RKO (cell line): ENCODE data around the gene COLEC12.

Source experiments
- DNase-seq: peaks from one replicate; pipeline ENCODE4 v3.0.0-alpha.2; 2016; ENCODE audit warnings: low spot score

Gene COLEC12

DNA sequence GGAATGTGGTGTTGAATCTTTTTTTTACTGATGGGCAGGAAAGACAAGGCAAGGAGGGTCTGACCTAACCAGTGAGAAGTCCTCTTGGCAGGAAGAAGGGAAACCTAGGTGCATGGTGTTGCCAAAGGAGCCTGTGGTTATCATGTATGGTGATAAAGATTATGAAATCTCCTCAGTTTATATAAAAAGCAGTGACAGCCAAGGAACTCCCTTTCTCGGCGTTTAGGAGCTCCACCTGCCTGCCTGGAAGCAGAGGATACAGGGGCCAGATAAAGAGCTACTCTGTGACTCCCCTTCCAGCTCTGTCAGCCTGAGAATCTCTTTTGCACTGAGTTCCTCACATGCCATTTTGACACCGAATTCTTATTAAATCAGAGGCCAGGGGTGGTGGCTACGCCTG, 26.1 kb downstream of the COLEC12 start:
- no peak for DNase-seq

DNA sequence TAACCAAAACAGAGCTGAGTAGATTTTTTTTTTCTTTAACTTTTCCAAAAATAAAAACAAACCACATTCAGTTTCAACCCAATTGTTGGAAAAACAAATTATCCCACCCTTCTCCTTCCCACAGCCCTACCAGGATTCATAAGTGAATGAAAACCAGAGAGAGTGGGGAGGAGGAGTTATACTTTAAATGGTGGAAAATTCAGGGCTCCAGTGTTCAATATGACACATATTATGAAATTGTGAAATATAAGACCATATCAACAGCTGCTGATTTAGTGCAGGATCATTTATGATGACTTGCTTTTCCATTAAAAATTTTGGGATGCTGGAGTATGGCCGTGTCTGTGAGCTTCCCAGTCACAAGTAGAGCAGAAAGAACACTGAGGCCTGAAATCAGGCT, 26.7 kb downstream of the COLEC12 start:
- no peak for DNase-seq

DNA sequence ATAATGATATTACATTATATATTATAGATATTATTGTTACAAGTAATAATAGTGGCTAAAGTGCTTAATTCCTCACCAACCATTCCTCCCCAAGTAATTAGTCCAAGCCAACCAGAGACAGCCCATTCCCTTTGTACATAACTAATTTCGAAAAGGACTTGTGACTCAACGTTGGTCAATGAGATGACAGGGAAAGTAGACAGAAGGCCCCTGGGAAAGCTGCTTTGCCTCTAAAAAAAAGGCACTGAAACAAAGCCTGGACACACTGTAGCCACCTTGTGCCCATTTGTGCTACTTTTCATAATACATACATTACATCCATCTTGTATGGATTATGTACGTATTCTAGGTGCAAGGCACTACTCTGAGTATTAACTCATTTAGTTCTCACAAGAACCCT, 28.8 kb downstream of the COLEC12 start:
- DNase-seq, result peak; percentile 27

DNA sequence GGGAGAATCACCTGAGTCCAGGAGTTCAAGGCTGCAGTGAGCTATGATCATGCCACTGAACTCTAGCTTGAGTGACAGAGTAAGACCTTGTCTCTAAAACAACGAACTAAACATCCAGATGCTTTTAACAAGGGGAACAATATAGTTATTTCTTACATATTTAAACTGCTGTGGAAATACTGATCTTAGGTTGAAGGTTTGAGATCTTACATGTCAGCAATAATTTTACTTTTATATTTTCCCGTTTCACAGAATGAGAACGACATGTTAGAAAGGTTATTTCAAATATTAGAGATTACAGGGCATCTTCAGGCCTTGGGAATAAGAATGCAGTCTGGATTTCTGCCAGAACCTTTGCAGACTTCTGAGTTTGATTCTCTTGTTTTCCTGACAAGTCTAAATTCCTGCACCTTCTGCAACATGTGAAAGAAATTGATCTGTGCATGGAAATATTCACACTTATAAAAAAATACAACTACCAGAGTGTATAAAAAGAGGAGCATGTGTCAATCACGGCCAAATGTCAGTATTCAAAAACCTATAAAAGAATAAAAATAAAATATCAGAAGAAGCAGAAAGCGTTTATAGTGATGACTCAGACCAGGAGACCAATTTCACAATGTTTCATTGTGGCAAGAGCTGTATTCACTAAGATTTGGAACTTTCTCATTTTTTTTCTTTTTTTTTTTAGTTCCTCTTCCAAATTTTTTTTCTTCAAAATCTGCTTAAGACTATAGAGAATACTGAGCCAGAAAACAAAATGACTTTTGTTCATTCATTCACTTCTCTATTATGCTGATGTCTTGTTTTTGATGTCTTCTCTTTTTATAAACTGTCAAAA, 29.6 kb downstream of the COLEC12 start:
- DNase-seq, result no peak

DNA sequence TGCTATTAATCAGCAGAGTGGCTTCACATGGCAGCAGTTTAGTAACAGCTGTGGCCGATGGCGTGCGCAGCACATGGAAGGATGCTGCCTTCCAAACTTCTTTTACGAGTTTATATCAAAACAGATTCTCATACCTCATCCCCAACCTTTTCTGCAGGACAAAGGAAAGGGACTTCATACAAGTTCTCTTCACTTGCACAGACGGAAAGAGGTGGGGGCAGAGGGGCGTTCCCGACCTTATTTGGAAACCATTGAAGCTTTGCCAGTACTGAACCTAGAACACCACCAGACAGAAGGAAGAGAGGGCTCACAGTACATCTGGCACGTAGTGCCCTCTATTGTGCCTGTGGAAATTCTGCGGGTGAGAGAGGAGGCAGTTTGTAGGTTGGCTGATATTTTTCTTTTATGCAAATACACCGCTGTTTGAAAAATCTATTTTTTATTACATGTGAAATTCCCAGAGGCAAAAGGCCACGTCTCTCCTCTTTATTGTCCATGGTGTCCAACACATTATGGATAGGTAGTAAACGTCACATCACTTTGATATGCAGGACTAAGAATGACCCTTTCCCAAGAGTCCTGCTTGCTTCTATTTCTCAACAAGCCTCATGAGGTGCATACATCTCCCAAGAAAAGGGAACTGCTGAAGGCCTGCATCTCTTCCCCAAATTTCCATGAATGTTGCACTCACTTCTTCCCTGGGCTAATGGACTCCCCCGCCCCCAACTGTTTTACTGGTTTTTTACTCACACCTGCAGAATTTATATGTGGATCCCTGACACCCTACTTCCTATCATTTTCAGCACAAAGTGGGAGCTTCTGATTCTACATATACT, 31.3 kb downstream of the COLEC12 start:
- no peak for DNase-seq

DNA sequence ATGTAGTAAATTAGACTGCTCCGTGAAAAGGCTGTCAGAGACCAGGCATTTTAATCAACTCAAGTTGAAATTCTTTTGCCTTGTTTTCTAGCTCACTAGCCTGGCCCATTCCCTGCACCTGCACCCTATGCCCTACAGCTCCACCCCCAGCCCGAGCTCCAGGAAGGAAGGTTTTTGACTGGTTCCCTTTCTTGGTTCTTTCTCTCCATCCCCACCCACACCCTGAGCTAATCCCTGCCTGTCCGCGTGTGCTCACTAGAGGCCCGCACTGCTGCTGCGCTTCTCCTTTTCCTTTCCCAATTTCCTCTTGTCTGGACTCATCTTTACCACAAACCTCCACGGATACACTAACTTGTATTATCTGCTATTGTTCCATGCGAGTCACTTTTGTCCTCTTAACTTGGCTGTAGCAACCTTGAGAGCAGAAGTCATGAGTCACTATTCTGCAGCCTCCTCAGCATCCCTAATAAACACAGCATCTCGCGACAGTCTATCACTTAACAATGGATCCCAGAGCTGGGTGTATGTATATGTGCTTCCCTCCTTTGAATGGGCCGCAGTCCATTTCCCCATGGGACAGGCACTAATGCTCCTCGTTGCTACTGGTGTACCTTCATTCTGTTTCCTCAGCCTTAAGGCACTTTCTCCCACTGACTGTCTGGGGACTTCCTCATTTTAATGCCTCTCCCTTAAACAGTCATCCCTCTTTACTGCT, 36.5 kb downstream of the COLEC12 start:
- no peak for DNase-seq

DNA sequence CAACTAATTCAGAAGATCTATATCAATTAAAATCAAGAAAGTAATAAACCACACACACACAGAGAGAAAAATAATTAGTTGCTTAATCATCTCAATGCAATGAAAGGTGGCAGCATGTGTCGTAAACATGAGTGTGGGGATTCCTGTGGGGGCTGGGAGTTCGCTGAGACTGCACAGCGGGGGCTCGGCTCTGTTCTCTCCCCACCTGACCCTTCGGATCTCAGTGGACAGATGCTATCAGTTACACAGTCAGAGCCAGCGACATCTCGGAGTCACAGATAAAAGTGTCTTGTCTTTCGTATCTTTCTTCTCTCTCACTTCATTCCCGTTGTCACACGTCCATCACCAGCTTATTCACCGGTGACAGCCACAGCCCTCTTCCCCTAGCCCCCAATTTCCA, 37.1 kb downstream of the COLEC12 start:
- no peak for DNase-seq

DNA sequence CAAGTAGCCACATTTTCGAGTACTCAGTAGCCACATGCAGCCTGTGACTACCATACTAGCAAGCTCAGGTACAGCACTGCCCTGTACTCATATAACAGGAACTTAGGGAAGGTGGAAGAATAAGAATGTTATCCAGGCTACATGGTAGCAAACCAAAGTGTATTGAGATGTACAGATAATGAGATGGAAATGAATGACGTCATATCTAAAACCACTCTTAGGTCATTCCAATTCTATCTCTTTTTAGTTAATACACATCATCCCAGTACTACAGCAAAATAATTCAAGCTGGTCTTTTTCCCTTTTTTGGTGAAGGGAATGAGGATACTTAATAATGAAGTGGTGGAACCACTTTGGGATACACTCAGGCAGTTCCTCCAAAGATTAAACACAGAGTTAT, 38.7 kb downstream of the COLEC12 start:
- no peak for DNase-seq

DNA sequence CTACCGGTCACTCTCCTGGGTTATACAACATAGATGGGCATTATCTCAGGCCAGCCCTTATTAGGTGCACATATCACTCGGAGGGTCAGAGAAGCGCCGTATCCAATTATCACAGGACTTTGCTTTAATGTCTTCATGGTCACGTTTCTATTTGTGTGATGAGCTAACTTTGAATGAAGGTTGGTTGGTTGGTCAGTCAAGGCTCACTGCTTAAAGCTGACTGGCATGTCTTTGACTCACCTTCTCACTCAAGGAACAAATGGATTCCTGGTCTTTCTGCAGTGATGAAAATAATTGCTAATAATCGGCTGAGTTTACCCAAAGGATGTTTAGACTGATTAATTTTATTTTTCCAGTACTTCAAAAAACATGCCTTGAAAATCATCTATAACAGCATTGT, 39.7 kb downstream of the COLEC12 start:
- DNase-seq, result no peak

DNA sequence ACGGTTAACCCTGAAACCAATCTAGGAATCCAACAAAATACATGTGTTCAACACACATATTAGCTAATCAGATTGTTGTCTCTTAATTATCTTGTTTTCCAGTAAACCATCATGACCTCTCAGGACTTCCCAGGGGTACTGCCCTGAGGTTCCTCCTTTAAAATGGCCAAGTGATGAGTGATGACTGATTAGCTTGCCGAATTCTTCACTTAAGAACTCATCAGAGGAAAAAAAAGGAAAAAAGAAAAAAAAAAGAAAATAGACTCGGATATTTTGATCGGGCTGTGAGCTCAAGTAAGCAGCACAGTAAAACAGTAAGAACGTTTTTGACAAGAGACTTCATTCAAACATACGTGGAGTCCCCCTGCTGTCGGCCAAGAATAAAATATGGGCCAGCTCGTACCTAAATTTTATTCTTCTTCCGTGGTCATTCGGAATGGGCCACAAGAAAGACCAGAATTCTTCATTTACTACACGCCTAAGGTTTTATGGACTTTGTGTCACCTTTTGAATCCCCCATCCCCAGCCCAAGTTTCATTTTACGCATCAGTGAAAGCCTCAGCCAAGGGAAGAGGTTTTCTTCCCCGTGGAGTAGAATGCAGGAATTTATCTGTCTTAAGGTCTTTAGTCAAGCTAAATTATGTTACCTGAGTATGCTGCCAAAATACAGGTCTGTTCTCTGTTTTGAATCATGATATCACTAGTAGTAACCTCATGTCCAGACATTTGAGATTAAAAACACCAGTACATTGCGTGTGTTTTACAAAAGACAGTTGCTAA, 40.5 kb downstream of the COLEC12 start:
- no peak for DNase-seq

DNA sequence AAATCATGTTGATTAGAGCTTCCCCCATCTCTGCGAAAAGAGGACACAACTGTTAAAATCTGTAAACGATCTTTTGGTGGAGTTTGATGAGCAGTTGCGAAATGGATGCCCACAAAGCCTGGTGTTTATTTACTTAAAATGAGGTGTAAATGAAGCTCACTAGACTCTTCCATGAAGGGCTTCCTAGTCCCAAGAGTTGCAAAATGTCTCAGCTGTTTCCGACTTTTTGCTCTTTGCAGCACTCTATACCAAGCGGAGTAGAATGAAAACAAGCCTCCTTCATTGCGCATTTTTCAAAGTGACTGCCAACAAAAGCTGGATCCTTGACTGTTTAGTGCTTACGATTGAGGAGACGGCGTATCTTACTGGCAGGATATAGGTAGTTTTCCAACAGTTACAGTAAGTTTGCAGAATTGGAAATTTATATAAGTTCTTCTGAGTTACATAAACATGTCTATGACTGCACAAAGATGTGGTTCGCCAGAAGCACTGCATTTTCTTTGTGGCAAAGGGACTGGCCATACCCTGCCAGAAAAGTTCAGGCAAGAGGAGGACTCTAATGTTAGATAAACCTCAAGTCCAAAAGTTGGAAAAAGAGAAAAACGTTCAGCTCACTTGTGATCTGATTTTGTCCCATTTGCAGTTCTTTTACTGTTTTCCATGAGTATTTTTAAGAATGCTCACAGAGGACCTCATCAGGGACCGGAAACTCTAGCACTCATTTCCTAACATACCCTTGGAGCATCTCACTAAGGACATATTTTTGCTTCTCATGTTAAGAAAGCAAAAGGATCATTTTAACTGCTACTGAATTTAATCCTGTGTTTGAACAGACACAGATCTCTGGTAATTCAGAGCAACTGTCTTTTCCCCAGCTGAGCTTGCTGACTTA, 42.7 kb downstream of the COLEC12 start:
- no peak for DNase-seq

DNA sequence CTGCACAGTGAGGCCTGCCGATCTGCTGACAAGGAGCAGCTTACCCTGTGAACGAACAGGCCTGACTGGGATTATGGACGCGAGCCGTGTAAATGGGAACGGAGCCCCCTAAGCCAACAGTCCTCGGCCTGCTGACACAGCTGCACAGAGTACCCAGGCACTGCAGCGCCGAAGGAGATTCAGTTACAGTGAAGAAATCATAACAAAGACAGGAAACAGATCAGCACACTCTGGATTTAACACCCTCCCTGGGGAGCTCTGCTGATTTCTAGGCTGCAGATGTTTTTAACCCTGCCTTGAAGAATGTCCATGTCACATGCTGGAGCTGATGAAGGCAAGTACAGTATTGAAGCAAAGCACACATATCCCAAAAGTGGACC, 43.4 kb downstream of the COLEC12 start:
- no peak for DNase-seq

DNA sequence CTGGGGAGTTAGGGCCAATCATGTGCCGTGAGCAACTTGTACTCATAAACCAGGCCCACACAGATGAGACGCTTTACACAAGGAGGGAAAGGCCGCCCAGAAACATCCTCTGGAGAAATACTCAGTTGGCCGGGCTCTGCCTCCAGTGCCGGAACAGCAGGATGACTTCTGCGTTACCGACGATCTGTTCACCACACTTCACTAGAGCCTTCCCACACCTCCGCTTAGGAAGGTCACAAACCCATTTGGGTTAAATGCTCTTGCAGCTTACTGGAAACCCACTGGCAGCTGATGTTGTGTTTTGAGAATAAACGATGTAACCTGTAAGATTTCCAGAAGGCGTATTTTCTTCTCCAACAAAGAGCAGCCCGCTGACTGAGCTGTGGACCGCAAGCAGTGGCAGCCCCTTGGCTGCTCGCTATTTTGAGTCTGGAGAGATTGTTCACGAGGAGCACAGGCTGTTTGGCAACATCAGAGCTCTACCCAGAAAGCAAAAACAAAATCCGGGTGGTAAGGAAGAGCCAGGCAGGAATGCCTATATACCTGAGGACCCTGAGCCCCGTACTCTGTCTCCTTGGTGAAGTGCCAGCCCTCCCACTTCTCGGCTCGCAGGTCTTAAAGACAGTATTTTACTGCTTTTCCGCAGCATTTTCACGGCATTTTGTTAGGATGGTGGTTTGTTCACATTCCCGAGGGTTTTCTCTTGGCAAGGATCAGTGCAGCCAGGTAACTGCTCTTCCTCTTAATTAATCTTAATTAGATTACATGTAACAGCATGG, 44.0 kb downstream of the COLEC12 start:
- no peak for DNase-seq

DNA sequence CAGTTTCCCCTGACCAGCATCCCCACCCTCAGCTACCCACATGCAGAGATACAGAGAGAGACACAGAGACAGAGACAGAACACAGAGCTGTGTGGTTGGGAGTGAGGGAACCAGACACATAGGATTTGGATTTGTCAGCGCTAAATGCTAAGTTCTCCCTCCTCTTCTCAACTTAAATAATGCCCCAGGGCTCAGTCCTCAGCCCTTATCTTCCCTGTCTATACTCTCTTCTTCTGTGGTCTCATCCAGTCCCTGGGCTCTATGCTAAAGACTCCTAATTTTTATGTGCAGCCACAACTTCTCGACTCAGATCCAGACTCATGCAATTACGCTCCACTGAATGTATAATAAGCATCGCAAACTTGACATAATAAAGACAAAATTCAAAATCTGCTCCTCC, 47.1 kb downstream of the COLEC12 start:
- DNase-seq, result no peak

DNA sequence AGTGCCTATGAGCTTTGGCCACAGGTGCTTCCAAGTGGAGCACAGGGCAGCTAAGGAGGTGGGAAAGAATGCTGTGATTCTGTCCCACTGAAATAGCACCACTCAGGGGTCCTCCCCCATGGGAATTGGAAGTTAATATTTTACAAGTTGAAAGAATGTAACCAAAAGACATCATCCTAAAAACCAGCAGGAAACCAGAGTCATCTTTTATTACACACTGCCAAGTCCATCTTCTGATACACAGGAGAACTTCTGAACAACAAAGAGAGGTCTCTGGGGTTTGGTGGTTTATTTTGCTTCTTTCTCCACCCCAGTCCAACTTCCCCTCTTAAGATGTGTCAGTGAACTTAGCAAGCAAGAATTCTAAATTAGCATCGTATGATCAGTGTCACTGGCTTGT, 47.7 kb downstream of the COLEC12 start:
- no peak for DNase-seq

DNA sequence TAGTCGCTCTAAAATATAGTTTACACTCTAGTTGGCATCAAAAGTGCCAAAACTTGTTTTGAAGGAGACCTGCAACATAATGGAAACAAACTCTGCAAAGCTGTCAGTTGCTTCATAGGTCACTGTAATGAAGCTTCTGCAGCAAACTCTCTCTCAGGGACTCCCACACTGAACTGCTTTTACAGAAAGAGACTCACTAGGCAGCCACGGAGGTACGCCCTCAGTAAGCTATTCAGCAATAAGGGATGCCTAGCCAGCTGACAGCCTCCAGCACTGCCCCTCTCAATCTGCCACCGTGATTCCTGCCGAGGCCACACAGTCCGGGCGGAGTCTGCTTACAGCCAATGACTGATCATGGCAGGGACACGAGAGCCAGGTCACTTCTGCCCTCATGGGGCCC, 51.1 kb downstream of the COLEC12 start:
- no peak for DNase-seq

DNA sequence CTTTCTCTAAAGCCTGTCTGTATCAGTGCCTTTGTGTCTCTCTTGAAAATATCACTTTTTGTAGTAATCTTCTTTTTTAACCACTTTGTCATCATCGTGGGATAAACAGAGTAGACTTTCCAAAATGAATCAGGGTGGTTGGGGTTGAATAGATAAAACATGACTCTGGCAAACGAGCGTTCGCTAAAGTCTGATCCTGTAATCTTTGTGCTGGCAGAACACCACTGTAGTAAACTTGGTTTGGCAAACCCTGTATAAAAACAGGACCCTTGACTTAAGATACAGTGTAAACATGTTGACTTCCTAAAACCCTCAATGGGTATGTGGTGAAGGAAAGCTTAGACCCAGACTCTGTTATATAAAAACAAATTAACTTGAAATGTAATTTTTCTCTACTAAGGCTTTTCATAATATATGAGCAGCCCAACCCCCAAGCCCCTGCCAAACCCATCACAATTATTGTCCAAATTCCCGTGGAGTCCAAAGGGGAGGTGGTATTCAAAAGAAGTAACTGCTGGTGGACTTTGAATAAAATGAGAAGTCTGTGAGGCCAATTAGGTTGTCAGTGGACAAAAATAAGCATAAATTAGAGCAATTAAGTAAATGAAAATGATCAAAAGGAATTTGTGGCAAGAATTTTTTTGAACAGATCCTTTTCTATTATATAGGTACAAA, 52.2 kb downstream of the COLEC12 start:
- no peak for DNase-seq

DNA sequence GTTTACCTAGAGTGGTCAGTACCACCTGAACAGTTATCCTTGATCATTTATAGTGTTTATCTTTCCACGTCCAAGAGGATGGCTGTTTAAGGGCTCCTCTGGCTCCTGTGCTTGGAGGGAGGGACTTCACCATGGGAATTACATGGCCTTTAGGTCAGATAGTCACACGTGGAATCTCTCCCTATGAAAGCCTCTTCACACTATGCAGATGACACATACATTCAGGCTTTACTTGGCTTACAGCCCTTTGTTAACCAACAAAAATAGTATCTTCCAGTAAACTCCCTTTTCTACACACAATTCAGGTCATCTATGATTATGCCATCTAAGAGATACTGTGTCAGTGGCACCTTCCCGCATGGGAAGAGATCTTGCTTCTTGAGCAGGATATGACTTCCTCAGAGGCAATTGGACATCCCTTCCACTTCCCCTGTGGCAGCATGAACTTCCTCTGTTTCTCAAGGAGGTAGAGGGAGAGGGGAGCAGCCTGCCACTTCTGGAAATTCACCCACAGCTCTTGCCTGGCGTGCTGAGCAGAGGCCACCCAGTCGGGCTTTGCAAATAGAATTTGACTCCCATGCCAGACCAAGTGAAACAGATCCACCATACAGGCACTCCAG, 53.5 kb downstream of the COLEC12 start:
- no peak for DNase-seq

DNA sequence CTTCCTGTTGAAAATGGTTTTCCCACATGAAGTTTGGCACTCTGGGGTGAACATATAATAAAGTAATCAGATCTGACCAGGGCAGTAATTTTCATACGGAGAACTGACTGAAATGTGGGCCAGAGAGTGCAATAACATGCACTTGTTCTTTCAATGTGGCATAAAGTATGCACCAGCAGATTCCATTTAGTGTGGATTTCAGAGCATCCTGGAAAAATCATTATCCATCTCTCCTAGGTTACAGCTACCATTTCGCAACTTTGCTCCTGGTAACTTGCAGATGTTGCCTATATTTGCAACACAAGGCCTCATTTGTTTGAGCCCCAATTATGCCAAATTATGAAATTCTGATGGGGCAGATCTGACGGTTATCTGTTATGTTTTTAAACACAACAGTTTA, 55.4 kb downstream of the COLEC12 start:
- DNase-seq, result no peak
